IMR-90 (cell line): ENCODE measurements around the gene ST6GALNAC5. TPM values are rescaled to one million over a fixed set of nuclear protein-coding genes. Genes with fewer than 3 reads are reported as not detected.

Experiments used
- ATAC-seq: fragments of 200-7000 bp; cut with Tn5 transposase; 2 replicates; pipeline ENCODE4 v1.9.1; 2020; ENCODE audit warnings: low read depth, mild to moderate bottlenecking, moderate library complexity
- BruUV-seq: library from RNA; stranded (reverse); fragments of 400-500 nt; replicated peaks from 2 replicates; lab custom pipeline; 2021; lab: Mats Ljungman, UMichigan
- CTCF ChIA-PET: fragments of 300-600 bp; formaldehyde crosslinking; extraction: SDS; loops from one replicate; lab custom pipeline; 2021; ENCODE audit warnings: antibody characterized with exemption; lab: Yijun Ruan, JAX
- POLR2A ChIA-PET: fragments of 300-600 bp; sonication (Branson Sonifier 250); formaldehyde crosslinking; loops from one replicate; lab custom pipeline; 2022; ENCODE audit warnings: antibody characterized with exemption; ENCODE audit not compliant: unreplicated experiment; lab: Charles Lee
- DNase-seq: peaks from one replicate; pipeline ENCODE4 v3.0.0; 2013
- H2AFZ ChIP-seq: replicated peaks from 2 replicates; pipeline ENCODE3; 2013; ENCODE audit warnings: low read length, mild to moderate bottlenecking; ENCODE audit not compliant: poor library complexity
- H2AK5ac ChIP-seq: 2 replicates; pipeline ENCODE4 v1.6.1; 2013; ENCODE audit warnings: low read depth, low read length, inconsistent platforms
- H2AK9ac ChIP-seq: replicated peaks from 2 replicates; pipeline ENCODE3; 2013; ENCODE audit warnings: mild to moderate bottlenecking, low read depth, low read length, moderate library complexity; ENCODE audit not compliant: poor library complexity
- H2BK120ac ChIP-seq: 2 replicates; pipeline ENCODE4 v1.6.1; 2013; ENCODE audit warnings: low read depth, low read length, inconsistent platforms
- H2BK15ac ChIP-seq: 3 replicates; pipeline ENCODE4 v1.6.1; 2013; ENCODE audit warnings: low read depth, low read length, inconsistent platforms
- H2BK20ac ChIP-seq: 2 replicates; pipeline ENCODE4 v1.6.1; 2013; ENCODE audit warnings: low read depth, mild to moderate bottlenecking, inconsistent platforms, low read length, moderate library complexity
- H2BK5ac ChIP-seq: 2 replicates; pipeline ENCODE4 v1.6.1; 2013; ENCODE audit warnings: mild to moderate bottlenecking, low read depth, low read length, inconsistent platforms; ENCODE audit not compliant: poor library complexity, severe bottlenecking
- H3K14ac ChIP-seq: replicated peaks from 2 replicates; pipeline ENCODE4 v1.6.1; 2013; ENCODE audit warnings: low read depth, low read length, inconsistent platforms
- H3K18ac ChIP-seq: 2 replicates; pipeline ENCODE4 v1.6.1; 2013; ENCODE audit warnings: low read depth, low read length, control low read depth
- H3K23ac ChIP-seq: 2 replicates; pipeline ENCODE4 v1.6.1; 2013; ENCODE audit warnings: low read depth, low read length, inconsistent platforms
- H3K27ac ChIP-seq: 2 replicates; pipeline ENCODE4 v1.5.1; 2013; ENCODE audit warnings: mild to moderate bottlenecking, control low read depth, low read length; ENCODE audit not compliant: insufficient read depth
- H3K27me3 ChIP-seq: 2 replicates; pipeline ENCODE4 v1.6.1; 2013; ENCODE audit warnings: low read length; ENCODE audit not compliant: control insufficient read depth, insufficient read depth
- H3K36me3 ChIP-seq: 2 replicates; pipeline ENCODE4 v1.6.1; 2013; ENCODE audit warnings: low read length, mixed read lengths; ENCODE audit not compliant: control insufficient read depth, insufficient read depth
- H3K4ac ChIP-seq: 2 replicates; pipeline ENCODE4 v1.6.1; 2013; ENCODE audit warnings: low read depth, low read length, inconsistent platforms
- H3K4me1 ChIP-seq: 2 replicates; pipeline ENCODE4 v1.6.1; 2013; ENCODE audit warnings: low read length, mixed read lengths; ENCODE audit not compliant: control insufficient read depth, insufficient read depth
- H3K4me2 ChIP-seq: 2 replicates; pipeline ENCODE4 v1.6.1; 2013; ENCODE audit warnings: low read depth, mild to moderate bottlenecking, control low read depth, low read length, moderate library complexity
- H3K4me3 ChIP-seq: 2 replicates; pipeline ENCODE4 v1.5.1; 2013; ENCODE audit warnings: low read depth, mild to moderate bottlenecking, control low read depth, low read length, moderate library complexity; ENCODE audit not compliant: insufficient read depth
- H3K56ac ChIP-seq: 2 replicates; pipeline ENCODE4 v1.6.1; 2013; ENCODE audit warnings: low read length, inconsistent platforms; ENCODE audit not compliant: insufficient read depth; ENCODE audit errors: extremely low read depth
- H3K79me1 ChIP-seq, 2 experiments: 2 replicates each; pipeline ENCODE4 v1.6.1; 2013; ENCODE audit warnings: low read length in 2 of 2, inconsistent platforms in 1 of 2, low read depth in 1 of 2
- H3K9ac ChIP-seq: 2 replicates; pipeline ENCODE4 v1.6.1; 2013; ENCODE audit warnings: low read depth, low read length, control low read depth
- H3K9me1 ChIP-seq: 2 replicates; pipeline ENCODE4 v1.6.1; 2013; ENCODE audit warnings: low read length, inconsistent platforms; ENCODE audit not compliant: insufficient read depth
- H3K9me3 ChIP-seq: 2 replicates; pipeline ENCODE4 v1.6.1; 2013; ENCODE audit warnings: low read length; ENCODE audit not compliant: control insufficient read depth, insufficient read depth
- H4K20me1 ChIP-seq: 2 replicates; pipeline ENCODE4 v1.6.1; 2013; ENCODE audit warnings: low read length, inconsistent platforms; ENCODE audit not compliant: insufficient read depth
- H4K5ac ChIP-seq: 2 replicates; pipeline ENCODE4 v1.6.1; 2013; ENCODE audit warnings: mild to moderate bottlenecking, low read depth, low read length, control low read depth
- H4K8ac ChIP-seq, 2 experiments: 2 replicates each; pipeline ENCODE4 v1.6.1; 2013; ENCODE audit warnings: low read depth in 2 of 2, low read length in 2 of 2, control low read depth in 1 of 2, inconsistent platforms in 1 of 2
- H4K91ac ChIP-seq: 2 replicates; pipeline ENCODE4 v1.6.1; 2013; ENCODE audit warnings: low read depth, low read length, inconsistent platforms; ENCODE audit not compliant: insufficient read depth
- BHLHE40 ChIP-seq: fragments of 150-350 bp; IDR thresholded peaks from 2 replicates; pipeline ENCODE4 v1.6.1; 2016; ENCODE audit warnings: mild to moderate bottlenecking, low read depth, low read length
- CEBPB ChIP-seq: IDR thresholded peaks from 2 replicates; pipeline ENCODE4 v1.6.1; 2012; ENCODE audit warnings: low read depth, low read length, improper control_type of control experiment
- CHD1 ChIP-seq: IDR thresholded peaks from 2 replicates; pipeline ENCODE4 v1.6.1; 2012; ENCODE audit warnings: low read depth, low read length, improper control_type of control experiment
- ELK1 ChIP-seq: fragments of 150-350 bp; IDR thresholded peaks from 2 replicates; pipeline ENCODE4 v1.6.1; 2016; ENCODE audit warnings: low read depth, mild to moderate bottlenecking, low read length, moderate library complexity, borderline replicate concordance
- FOS ChIP-seq: fragments of 150-350 bp; IDR thresholded peaks from 2 replicates; pipeline ENCODE4 v1.6.1; 2016; ENCODE audit warnings: low read depth, low read length
- MAFK ChIP-seq: IDR thresholded peaks from 2 replicates; pipeline ENCODE4 v1.6.1; 2012; ENCODE audit warnings: low read depth, low read length, improper control_type of control experiment
- MAZ ChIP-seq: IDR thresholded peaks from 2 replicates; pipeline ENCODE4 v1.6.1; 2012; ENCODE audit warnings: low read depth, mild to moderate bottlenecking, low read length, improper control_type of control experiment, moderate library complexity, borderline replicate concordance
- MXI1 ChIP-seq: IDR thresholded peaks from 2 replicates; pipeline ENCODE4 v1.6.1; 2012; ENCODE audit warnings: low read depth, mild to moderate bottlenecking, low read length, moderate library complexity, borderline replicate concordance
- NFE2L2 ChIP-seq: fragments of 150-350 bp; IDR thresholded peaks from 2 replicates; pipeline ENCODE4 v1.6.1; 2016; ENCODE audit warnings: low read depth, mild to moderate bottlenecking, low read length
- POLR2A ChIP-seq: IDR thresholded peaks from 2 replicates; pipeline ENCODE4 v1.6.1; 2012; ENCODE audit warnings: mild to moderate bottlenecking, low read depth, low read length
- RAD21 ChIP-seq: IDR thresholded peaks from 2 replicates; pipeline ENCODE4 v1.6.1; 2012; ENCODE audit warnings: low read length, improper control_type of control experiment
- RCOR1 ChIP-seq: IDR thresholded peaks from 2 replicates; pipeline ENCODE4 v1.6.1; 2012; ENCODE audit warnings: mild to moderate bottlenecking, low read length, improper control_type of control experiment; ENCODE audit not compliant: insufficient replicate concordance
- RFX5 ChIP-seq: IDR thresholded peaks from 2 replicates; pipeline ENCODE4 v1.8.0; 2012; ENCODE audit warnings: low read depth, mild to moderate bottlenecking, low read length, moderate library complexity
- SMC3 ChIP-seq: fragments of 150-350 bp; IDR thresholded peaks from 2 replicates; pipeline ENCODE4 v1.6.1; 2016; ENCODE audit warnings: low read depth, mild to moderate bottlenecking, antibody characterized with exemption, low read length, moderate library complexity
- USF2 ChIP-seq: fragments of 150-350 bp; IDR thresholded peaks from 2 replicates; pipeline ENCODE4 v1.6.1; 2017; ENCODE audit warnings: mild to moderate bottlenecking, antibody characterized with exemption, low read length, low read depth
- WGBS, 2 experiments: methylation state at CpG; one replicate each; pipeline versions ENCODE4 v1.1.5 to v1.1.7; 2013; ENCODE audit warnings: missing lambda C conversion rate in 2 of 2; ENCODE audit not compliant: insufficient read length in 1 of 2; ENCODE audit errors: extremely low coverage in 2 of 2; 5-methylcytosine and 5-hydroxymethylcytosine counted together
- dilution Hi-C: fragments of 300-500 bp; cut with HindIII; formaldehyde crosslinking; loops from one replicate; pipeline ENCODE4 v1.14.3; 2018; ENCODE audit warnings: low sequenced_read_pairs; ENCODE audit not compliant: unreplicated experiment
- in situ Hi-C: fragments of 300-500 bp; cut with MboI; formaldehyde crosslinking; loops from 3 replicates; pipeline ENCODE4 v1.14.3; 2019; ENCODE audit warnings: low sequenced_read_pairs, inconsistent platforms, mixed read lengths
- intact Hi-C: fragments of 100-400 bp; cut with micrococcal nuclease; formaldehyde crosslinking; loops from 2 replicates; pipeline ENCODE4 v1.10.0; 2022
- polyA plus RNA-seq, 3 experiments: library from polyadenylated mRNA; depleted of rRNA; stranded (reverse); fragments of >200 nt; gene quantifications; 2 replicates each; pipeline ENCODE4 v1.2.3, GENCODE V29; 2012; ENCODE audit warnings: low replicate concordance in 1 of 3
- total RNA-seq: library from RNA; depleted of rRNA; stranded (reverse); fragments of >200 nt; gene quantifications from 2 replicates; pipeline ENCODE4 v1.2.3, GENCODE V29; 2012
- TF ChIP-seq, protein P1 (sequence below): conservative IDR thresholded peaks from 2 replicates; pipeline ENCODE4 v1.5.1; 2012; ENCODE audit warnings: mild to moderate bottlenecking, low read depth, low read length, improper control_type of control experiment

The ST6GALNAC5 gene
- total and polyA plus RNA-seq, 2 of the 4 experiments (the other 2 are of a cell fraction): 3.4 to 4.0 TPM

DNA sequence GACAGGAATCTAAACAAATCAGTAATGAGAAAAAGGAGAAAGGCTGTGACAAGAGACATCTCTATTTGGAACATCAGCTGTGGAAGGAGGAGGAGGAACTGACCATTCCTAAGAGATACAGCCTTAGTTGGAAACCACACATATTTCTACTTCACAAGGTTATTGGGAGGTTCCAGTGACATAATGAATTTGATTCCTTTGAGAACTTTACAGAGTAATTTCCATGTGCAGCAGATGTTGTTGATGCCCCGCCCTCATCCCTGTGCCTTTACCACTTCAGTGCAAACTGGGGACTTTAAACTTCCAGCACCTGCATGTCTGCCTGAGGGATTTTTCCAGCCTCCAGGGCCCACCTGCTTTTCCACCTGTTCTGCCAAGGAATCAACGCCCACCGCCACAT lies 9.3 kb upstream of the ST6GALNAC5 start:
- ChIA-PET CTCF (no interaction called here), POLR2A (no interaction called here)
- intact Hi-C loops: no loop called here

More for the DNA sequence above, 9.3 kb upstream of the ST6GALNAC5 start:
- H3K4me3 ChIP-seq: no peak overlapping the region
- H4K20me1 ChIP-seq: no peaks in the 10 kb centered on the region
- dilution Hi-C loops (no loop called here), in situ Hi-C loops (no loop called here)
- H2BK5ac ChIP-seq: no peak overlapping the region
- no peak overlapping the region for H2BK120ac ChIP-seq
- peaks cover 7% of the 10 kb centered on the region; the same call in 1 of the 2 replicates for H3K27me3 ChIP-seq
- no peak for TF ChIP-seq CEBPB
- TF ChIP-seq ELK1: no peak
- TF ChIP-seq MAZ: no peak
- TF ChIP-seq SMC3: no peak
- no peak for TF ChIP-seq CHD1
- no peak for TF ChIP-seq POLR2A
- no peak for TF ChIP-seq MAFK
- TF ChIP-seq BHLHE40: no peak
- no peak for TF ChIP-seq FOS
- TF ChIP-seq MXI1: no peak
- TF ChIP-seq, protein P1, sequence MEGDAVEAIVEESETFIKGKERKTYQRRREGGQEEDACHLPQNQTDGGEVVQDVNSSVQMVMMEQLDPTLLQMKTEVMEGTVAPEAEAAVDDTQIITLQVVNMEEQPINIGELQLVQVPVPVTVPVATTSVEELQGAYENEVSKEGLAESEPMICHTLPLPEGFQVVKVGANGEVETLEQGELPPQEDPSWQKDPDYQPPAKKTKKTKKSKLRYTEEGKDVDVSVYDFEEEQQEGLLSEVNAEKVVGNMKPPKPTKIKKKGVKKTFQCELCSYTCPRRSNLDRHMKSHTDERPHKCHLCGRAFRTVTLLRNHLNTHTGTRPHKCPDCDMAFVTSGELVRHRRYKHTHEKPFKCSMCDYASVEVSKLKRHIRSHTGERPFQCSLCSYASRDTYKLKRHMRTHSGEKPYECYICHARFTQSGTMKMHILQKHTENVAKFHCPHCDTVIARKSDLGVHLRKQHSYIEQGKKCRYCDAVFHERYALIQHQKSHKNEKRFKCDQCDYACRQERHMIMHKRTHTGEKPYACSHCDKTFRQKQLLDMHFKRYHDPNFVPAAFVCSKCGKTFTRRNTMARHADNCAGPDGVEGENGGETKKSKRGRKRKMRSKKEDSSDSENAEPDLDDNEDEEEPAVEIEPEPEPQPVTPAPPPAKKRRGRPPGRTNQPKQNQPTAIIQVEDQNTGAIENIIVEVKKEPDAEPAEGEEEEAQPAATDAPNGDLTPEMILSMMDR: no peak
- no peak for TF ChIP-seq NFE2L2
- no peak for TF ChIP-seq RAD21
- TF ChIP-seq RCOR1: no peak
- TF ChIP-seq RFX5: no peak
- TF ChIP-seq USF2: no peak
- no peak overlapping the region for H3K9ac ChIP-seq
- H2AFZ ChIP-seq: no peak overlapping the region
- H4K91ac ChIP-seq: no peak overlapping the region
- WGBS, 2 experiments: 83% methylated on average over 2 of the region's 3 CpGs; no CpG with 5 or more reads in 1 of the 2 experiments
- no peak for DNase-seq
- no peak overlapping the region for H2BK15ac ChIP-seq
- H4K5ac ChIP-seq: no peak overlapping the region
- no peak overlapping the region for H2AK9ac ChIP-seq
- ATAC-seq: no peak
- no peak overlapping the region for H3K56ac ChIP-seq
- H3K79me1 ChIP-seq: no peaks in the 10 kb centered on the region
- no peak overlapping the region for H3K27ac ChIP-seq
- no peak overlapping the region for H2BK20ac ChIP-seq
- H3K9me1 ChIP-seq: no peaks in the 10 kb centered on the region
- H3K9me3 ChIP-seq: no peaks in the 10 kb centered on the region
- H3K36me3 ChIP-seq: no peaks in the 10 kb centered on the region
- no peak overlapping the region for H3K18ac ChIP-seq
- BruUV-seq: no TSS peak
- no peak overlapping the region for H2AK5ac ChIP-seq
- no peak overlapping the region for H3K23ac ChIP-seq
- H3K4me2 ChIP-seq: no peak overlapping the region
- H3K4me1 ChIP-seq: no peaks in the 10 kb centered on the region; the same call in 1 of the 2 replicates
- H3K14ac ChIP-seq: no peak overlapping the region
- no peak overlapping the region for H4K8ac ChIP-seq
- no peak overlapping the region for H3K4ac ChIP-seq
